RWPE1 (cell line): ENCODE results near the gene CELF4.

Experiments
- CTCF ChIA-PET: fragments of 350-600 bp; sonication (Branson Sonifier 250); formaldehyde crosslinking; extraction: SDS; loops from one replicate; lab custom pipeline; 2021; lab: Yijun Ruan, JAX
- POLR2A ChIA-PET: fragments of 400-600 bp; formaldehyde crosslinking; extraction: SDS; loops from one replicate; lab custom pipeline; 2020; ENCODE audit warnings: antibody characterized with exemption; ENCODE audit not compliant: low non-redundant PET; lab: Yijun Ruan, JAX
- DNase-seq: peaks from one replicate; pipeline ENCODE4 v3.0.0; 2012; ENCODE audit warnings: low spot score
- H3K27ac ChIP-seq: fragments of 450-650 bp; 2 replicates; pipeline ENCODE4 v1.5.1; 2017
- TF ChIP-seq, protein P1 (sequence below): fragments of 450-650 bp; conservative IDR thresholded peaks from 2 replicates; pipeline ENCODE4 v1.5.1; 2017; ENCODE audit warnings: low read depth, mild to moderate bottlenecking

CELF4 gene

GRCh38 chr18:37380546-37381110 is 185.0 kb downstream of the CELF4 start:
- DNase-seq: no peak
- no peak overlapping the region for H3K27ac ChIP-seq
- TF ChIP-seq, protein P1, sequence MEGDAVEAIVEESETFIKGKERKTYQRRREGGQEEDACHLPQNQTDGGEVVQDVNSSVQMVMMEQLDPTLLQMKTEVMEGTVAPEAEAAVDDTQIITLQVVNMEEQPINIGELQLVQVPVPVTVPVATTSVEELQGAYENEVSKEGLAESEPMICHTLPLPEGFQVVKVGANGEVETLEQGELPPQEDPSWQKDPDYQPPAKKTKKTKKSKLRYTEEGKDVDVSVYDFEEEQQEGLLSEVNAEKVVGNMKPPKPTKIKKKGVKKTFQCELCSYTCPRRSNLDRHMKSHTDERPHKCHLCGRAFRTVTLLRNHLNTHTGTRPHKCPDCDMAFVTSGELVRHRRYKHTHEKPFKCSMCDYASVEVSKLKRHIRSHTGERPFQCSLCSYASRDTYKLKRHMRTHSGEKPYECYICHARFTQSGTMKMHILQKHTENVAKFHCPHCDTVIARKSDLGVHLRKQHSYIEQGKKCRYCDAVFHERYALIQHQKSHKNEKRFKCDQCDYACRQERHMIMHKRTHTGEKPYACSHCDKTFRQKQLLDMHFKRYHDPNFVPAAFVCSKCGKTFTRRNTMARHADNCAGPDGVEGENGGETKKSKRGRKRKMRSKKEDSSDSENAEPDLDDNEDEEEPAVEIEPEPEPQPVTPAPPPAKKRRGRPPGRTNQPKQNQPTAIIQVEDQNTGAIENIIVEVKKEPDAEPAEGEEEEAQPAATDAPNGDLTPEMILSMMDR: no peak
- ChIA-PET POLR2A (no interaction called here), CTCF (no interaction called here)

GRCh38 chr18:37378336-37379010 is 187.1 kb downstream of the CELF4 start:
- ChIA-PET POLR2A (no interaction called here), CTCF (interaction anchor here (0.6 kb wide), 1 partner anchor 45 kb away, joined by 5 read pairs; no protein-coding TSS in a partner anchor)
- H3K27ac ChIP-seq: no peak overlapping the region
- TF ChIP-seq, protein P1: no peak
- no peak for DNase-seq

DNA sequence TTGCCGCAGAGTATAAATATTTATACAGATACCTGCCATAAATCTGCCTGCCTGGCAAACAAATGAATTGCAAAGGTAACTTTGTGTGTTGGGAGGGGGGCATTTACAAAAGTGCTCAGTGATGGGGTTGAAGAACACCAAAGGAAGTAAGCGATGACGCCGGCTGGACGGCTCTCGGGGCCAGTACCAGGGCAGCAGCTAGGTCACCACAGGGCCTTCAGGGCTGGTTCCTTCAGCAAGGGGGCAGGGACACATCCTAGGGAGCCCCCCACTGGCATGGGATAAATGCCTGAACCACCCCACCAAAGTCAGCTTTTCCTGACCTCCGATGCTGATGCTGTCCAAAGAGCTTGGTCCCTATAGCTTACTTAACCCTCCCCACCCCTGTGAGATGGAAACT is 190.4 kb downstream of the CELF4 start:
- TF ChIP-seq, protein P1: no peak
- H3K27ac ChIP-seq: no peak overlapping the region
- POLR2A ChIA-PET: no interaction called here
- no peak for DNase-seq
- CTCF ChIA-PET: no interaction called here

DNA sequence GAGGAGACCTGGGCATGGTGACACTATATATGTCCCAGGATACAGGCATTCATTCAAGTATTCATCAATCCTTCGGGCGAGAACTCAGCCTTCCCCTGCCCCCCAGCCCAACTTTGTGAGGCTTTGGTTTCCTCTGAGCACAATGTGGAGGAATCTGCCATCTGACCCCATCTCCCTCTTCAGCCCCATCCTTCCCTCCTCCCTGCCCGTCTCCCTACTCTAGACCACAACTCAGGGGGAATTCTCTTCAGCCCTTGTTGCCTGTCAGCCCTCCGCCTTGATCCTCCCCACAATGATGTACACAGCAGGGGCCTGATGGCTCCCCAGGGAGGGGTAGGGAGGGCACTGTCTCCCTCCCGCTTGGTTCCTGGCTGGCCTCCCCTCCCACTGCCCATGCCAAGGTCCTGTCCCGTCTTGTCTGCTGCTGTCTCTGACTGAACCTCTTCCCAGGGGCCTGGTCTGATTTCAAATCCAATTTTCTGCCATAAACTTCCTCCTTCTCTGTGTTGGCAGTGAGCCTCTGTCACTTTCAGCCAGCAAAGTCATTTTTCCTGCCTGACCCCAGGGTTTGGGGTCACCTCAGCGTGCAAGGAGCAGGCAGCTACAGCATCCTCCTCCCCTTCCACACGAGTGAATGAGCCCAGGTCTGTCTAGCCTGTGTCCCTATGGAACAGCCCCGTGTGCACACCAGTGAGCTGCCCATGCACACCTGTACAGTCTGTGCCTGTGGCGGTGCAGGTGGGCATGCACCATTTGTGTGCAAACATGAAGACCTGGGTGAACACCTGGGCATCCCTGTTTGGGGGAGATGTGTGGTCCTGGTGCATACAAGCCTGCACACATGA is 197.3 kb downstream of the CELF4 start:
- no peak overlapping the region for H3K27ac ChIP-seq
- TF ChIP-seq, protein P1: no peak
- ChIA-PET POLR2A (no interaction called here), CTCF (no interaction called here)
- no peak for DNase-seq

DNA sequence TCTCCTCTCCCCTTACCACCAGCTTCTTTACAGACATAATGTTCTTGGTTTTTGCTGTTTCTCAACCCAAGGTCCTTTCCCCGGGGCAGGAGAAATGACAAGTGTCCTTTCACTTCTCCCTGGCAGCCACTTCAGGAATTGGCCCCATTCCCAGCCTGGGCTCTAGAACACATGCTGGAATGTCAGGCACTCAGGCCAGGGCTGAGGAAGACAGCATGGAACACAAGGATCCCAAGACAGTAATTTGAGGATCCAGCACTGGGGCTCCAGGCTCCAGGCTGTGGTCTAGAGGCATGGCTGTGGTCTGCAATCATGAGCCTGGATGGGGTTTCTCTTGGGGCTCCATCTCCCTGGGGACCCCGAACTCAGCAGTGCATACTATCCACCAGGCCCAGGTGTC is 201.4 kb downstream of the CELF4 start:
- POLR2A ChIA-PET: no interaction called here

More for the DNA sequence above, 201.4 kb downstream of the CELF4 start:
- no peak for DNase-seq
- TF ChIP-seq, protein P1: no peak
- CTCF ChIA-PET: interaction anchor here (0.6 kb wide), 1 partner anchor 21 kb away, joined by 5 read pairs; no protein-coding TSS in a partner anchor
- no peak overlapping the region for H3K27ac ChIP-seq
